Raji (cell line): ENCODE results near the gene PGBD2.

ENCODE experiments used
- POLR2A ChIP-seq: IDR thresholded peaks from 2 replicates; pipeline ENCODE4 v1.6.1; 2011; ENCODE audit warnings: low read depth, low read length, control low read depth; ENCODE audit not compliant: insufficient read depth

PGBD2 gene, protein sequence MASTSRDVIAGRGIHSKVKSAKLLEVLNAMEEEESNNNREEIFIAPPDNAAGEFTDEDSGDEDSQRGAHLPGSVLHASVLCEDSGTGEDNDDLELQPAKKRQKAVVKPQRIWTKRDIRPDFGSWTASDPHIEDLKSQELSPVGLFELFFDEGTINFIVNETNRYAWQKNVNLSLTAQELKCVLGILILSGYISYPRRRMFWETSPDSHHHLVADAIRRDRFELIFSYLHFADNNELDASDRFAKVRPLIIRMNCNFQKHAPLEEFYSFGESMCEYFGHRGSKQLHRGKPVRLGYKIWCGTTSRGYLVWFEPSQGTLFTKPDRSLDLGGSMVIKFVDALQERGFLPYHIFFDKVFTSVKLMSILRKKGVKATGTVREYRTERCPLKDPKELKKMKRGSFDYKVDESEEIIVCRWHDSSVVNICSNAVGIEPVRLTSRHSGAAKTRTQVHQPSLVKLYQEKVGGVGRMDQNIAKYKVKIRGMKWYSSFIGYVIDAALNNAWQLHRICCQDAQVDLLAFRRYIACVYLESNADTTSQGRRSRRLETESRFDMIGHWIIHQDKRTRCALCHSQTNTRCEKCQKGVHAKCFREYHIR

DNA sequence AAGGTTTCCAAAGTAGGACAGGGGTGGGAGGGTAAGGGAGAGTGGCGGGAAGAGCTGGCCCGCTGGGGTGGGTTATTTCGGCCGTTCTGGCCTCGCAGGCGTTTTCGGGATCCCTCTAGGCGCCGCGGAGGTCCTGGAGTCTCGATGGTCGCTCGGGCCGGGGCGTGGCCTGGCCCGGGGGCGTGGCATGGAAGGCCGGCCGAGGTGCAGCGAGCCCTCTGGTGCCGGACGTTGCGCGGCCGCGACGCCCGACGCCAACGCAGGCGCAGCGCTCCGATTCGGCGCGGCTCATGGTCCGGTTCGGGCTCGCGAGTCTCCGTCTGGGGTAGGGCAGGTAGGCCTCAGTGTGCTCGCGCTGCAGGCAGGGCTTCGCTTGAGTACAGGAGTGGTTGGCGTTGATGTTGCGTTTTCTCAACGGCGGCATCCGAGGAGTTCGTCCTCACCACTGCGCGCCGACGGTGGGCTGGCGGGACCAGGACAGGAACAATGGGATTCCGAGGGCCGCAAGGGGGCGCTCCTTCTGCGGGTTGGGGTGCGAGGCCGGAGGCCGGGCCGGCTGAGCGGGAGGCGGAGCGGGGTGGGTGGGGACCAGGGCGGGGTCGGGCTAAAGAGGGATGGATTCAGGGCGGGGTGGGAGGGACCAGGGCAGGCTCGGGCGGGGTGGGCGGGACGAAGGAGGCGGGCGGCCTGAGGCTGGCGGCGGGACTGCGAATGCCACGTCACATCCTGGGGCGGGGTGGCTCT, at the start of gene PGBD2:
Gene PGBD2 (plus strand): TSS at position 227 of the 744 bp plus-strand sequence. CDS start 7,628 bp downstream, outside the sequence.
- TF ChIP-seq POLR2A: peak; percentile 99

DNA sequence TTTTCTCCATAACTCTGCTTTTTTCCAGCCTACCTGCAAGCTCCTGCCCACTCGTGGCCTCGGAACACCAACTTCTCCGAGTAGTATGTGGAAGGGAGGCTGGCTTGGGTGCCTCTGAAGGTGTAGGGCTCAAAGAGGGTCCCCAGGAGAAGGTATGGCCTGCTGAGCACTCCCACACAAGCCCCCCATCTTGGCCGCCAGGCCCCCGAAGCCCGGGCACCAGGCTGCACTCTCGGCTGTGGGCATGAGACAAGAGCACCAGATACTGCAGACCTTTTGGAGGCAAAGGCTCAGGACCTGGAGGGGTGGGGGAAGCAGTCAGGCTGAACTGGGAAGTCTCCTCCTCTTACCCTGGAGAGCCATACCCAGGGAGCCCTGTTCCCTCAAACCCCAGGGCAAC, 48.8 kb upstream of the PGBD2 start:
- no peak for TF ChIP-seq POLR2A

DNA sequence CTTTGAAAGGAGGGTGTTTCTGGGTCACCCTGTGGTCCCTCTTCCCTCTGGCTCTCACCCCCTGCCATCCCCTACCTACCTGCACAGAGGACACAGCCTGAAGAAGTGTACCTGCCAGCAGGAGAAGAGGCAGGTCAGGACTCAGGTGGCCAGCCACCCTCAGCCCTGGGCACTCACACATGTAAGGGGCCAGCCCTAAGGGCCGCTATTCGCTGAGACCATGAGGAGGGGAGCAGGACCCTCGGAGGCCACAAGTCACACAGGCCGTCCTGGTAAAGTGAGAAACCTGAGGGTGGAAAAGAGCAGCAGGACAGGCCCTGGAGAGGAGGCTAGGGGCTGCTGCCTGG, 48.3 kb upstream of the PGBD2 start:
- TF ChIP-seq POLR2A: no peak

DNA sequence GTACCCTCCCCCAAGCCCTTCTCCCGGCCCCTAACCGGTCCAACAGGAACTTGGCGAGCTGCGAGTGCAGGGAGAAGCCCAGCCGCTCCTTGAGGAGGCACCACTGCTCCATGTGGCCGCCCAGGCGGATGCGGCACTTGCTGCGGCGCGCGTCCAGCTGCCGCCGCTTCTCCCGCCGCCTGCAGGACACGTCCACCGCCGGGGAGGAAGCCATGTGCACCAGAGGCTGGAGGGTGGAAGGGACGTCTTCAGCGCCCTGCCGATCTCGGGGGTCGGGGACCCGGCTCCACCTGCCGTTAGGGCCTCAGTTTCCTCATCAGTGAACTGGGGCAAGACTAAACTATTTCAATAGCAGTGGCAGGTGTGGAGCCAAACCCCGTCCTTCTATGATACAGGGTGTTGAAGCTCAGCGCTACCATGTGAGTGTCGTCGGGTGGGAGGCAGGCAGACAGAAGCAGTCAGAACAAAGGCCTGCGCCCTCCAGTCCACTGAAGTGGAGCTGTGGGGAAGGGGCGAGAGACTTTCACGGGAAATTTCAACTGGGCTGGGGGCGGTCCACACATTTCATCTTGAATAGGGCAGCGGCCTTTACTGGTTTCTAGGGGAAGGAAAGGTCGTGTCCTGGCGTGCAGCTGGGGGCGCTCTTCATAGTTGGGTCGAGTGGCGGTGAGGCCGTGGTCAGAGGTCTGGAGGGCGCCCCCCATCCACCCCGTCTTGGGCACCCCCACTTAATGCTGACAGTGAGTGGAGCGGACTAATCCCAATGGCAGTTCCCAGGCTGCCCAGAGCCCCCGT, 47.7 kb upstream of the PGBD2 start:
- no peak for TF ChIP-seq POLR2A

DNA sequence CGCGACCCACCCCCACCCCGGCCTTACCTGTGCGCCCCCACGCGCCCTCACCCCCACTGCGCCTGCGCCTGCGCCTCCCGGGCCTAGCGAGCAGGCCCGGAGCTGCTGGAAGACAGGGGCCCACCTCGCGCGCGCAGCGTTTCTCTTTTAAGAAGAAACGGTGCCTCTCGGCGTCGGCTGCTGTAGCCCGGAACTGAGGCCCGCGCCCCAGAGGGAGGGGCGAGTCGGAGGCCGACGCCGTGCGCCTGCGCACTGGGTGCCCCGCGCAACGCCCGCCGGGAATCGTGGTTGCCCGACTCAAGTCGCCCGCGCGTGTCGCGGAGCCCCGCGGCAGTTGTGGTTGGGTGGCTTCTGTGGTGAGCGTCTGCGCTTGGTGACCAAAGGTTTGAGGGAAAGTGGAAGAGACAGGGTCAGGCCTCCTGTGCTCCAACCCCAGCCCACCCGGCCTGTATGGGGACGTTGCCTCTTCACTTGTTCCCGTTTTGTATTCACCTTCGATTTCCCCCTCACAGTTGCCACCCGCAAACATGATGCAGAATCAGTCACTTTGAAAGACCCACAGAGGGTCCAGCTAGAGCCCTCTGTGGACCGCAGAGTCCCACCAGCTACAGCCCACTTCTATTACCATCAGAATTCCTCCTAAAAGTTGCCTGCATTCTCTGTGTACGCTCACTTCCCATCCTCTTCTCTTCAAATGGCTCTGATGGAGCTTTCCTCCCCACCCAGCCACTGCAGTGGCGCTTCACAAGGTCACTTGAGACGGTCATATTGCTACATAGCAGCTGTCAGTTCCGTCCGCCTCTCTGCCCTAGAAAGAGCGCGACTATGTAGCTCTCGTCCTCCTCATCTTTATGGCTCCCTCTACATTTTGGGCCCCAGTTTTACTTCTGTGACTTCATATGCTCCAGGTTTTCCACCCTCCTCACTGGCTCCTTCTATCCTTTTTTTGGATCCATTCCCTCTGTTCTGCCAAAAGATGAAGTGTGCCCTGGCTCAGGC, 46.8 kb upstream of the PGBD2 start, which contains the start of gene ZNF692:
Gene ZNF692 (minus strand): TSS at position 195 of the 999 bp plus-strand sequence. CDS start 776 bp downstream, outside the sequence.
- TF ChIP-seq POLR2A: peak; percentile 98

DNA sequence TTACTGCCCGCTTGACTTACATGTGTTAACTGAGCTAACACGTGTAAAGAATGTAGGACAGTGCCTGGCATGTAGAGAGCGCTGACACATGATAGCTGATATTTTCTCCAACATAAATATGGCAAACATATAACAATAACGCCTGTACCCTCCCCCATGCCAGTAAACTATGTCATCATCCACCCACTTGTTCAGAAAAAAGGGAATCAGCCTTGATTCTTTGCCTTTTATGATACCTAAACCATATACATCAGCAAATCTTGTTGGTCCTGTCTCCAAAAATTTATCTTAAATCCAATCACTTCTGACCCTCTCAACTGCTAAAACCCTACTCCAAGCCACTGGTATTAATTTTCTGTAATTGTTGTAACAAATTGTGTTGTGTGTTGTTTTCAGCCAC, 46.0 kb upstream of the PGBD2 start:
- TF ChIP-seq POLR2A: no peak

DNA sequence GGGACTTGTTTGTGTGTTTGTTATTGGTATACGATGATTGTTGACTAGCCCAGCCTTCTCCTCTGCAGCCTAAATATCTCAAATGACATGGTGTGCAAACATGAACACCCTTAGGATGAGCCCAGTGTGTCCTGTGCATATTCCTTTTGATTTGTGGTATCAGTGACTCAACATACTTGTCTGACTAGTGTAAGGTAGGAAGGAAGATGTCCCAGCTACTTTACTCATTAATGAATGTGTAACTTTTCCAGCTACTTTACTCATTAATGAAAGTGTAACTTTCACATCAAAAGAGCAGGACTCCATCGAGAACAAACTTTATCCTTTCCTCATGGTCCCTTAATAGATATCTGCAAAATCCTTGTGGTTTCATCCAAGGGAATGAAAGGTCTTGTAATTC, 44.4 kb upstream of the PGBD2 start:
- no peak for TF ChIP-seq POLR2A

DNA sequence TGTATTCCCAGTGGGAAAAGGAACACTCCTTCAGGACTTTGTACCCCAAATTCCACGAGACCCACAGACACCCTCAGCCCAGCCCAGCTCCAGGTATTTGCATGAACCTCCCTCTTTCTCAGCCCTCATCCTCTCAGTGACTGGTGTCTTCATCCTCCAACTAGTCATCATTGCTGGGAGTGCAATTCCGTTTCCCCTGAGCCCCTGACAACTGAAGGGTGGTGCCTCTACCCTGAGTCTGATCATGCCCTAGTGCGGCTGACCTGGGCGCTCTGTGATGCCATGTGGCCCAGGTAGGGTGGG, 43.4 kb upstream of the PGBD2 start:
- TF ChIP-seq POLR2A: no peak

DNA sequence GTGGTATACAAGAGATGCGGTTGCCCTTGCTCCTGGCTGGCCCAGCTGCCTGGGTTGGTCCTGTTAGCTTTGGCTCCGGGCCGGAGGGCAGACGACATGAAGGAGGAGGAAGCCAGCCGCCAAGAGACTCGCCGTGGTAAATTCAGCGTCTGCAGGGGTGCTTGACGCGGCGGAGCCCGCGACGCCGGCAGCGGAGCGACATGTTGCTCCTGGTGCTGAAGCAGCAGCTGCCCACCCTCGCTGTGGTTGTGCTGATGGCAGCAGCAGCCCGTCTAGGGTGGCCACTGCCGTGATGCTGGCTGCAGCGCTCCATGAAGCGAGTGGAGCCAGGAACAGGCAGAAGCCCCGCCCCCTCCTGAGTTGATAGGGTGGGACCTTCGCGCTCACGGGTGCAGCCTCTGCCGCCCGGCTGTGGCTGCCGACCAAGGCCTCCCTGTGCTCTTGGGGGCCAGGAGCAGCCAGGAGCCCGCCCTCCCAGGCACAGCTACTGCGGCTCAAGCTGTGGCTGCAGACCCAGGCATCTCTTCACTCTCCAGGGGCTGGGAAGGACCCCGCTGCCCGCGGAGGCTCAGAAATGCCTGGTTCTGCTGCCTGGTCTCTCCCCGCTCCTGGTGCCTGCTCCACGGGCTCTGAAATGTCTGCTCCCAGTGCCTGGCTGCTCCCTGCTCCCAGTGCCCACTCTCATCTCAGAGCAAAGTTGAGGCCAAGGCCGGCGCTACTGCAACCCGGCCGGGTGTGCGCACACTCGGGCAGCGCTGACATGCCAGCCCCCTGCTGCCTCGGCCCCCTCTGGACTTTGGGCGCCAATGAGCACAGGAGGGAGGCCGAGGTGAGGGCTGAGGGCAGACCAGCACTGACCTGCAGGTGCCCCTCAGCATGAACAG, 42.8 kb upstream of the PGBD2 start:
- peak; percentile 93 for TF ChIP-seq POLR2A

DNA sequence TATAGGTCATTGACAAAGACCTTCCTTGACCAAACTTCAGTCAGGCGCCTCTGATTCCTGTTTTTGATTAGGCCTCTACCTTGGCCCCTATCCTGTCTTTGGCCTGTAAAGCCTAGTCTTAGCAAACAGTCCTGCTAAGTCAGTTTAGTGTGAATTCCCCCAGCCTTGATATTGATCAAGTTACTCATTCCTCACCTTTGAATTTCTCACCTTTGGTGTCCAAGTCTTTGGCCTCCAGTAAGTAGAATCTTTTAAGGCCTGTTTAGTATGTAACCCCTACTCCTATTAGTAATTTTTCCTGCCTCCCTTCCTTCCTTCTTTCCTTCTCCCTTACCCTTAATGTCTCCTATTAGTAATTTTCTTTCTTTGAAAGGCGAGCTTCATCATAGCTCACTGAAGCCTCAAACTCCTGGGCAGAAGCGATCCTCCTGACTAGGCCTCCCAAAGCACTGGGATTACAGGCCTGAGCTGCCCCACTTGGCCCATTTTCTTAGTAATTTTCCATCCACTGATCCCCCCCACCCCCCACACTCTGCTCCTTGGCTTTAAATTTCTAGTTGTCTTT, 34.1 kb upstream of the PGBD2 start:
- no peak for TF ChIP-seq POLR2A

DNA sequence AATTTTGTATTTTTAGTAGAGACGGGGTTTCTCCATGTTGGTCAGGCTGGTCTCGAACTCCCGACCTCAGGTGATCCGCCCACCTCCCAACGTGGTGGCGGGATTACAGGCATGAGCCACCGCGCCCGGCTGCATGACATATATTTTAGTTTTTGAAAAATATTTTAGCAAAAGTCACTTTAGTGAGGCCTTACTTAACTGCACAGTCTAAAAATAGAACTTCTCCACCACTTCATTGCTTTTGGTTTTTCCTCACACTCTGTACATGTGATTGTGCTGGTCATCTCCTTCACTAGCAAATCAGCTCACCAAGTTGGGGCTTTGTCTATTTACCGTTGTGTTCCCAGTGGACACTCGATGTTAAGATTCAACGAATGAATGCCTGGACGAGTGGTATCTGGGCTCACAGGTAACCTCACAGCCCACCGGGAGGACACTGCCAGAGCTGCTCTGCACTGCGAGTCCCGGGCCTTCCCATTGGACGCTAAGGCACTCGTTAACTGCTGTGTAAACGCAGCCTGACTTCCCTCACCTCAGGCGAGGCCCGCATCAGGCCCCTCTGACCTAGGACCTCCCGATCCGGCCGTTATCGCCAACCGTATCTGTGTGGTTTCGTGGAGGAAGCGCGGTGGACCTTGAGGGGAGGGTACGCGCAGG, 33.2 kb upstream of the PGBD2 start:
- no peak; the same call in 1 of the 2 replicates for TF ChIP-seq POLR2A

DNA sequence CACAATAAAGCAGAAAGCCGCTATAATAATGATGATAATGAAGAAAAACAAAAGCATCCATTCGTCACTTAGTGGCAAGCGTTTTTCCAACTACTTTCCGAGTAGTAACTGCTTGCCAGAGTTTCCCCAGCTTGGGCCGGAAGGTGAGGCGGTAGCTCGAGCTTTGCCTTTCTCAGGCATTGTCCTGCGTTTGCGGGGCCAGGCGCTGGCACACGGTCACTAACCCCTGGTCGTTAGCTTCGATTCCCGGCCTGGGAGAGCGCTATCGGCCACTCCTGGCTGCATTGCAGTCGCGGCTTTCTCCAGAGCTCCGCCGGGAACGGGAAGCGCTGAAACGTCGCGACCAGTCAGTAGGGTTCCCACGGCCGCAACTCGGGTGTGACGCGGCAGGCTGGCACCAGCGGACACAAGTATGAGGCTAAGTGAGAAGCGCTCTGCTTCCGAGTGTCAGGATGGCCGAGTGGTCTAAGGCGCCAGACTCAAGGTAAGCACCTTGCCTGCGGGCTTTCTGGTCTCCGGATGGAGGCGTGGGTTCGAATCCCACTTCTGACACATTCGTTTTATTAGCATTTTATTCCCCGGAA, 32.5 kb upstream of the PGBD2 start:
- TF ChIP-seq POLR2A: peak; percentile 55
